Gastrocnemius medialis (tissue), 4 donors: Measurements from ENCODE around the gene FAM227B. TPM values are rescaled to one million over a fixed set of nuclear protein-coding genes. Genes with fewer than 3 reads are reported as not detected.

Experiments used
- ATAC-seq, 2 donors: fragments of 150-250 bp; one replicate each; pipeline ENCODE4 v1.9.1; 2016
- DNase-seq, 2 donors: peaks; one replicate each; pipeline ENCODE4 v3.0.0-alpha.2; 2019
- H3K27ac ChIP-seq, 4 donors: fragments of 200-600 bp; sonication (generic); 1 replicate in 1 of 4; 2 replicates in 3 of 4; pipeline ENCODE4 v1.5.1; 2016 to 2018; ENCODE audit warnings: mild to moderate bottlenecking in 2 of 4, moderate library complexity in 1 of 4
- H3K27me3 ChIP-seq, 3 donors: fragments of 200-600 bp; sonication (generic) in 2 of 3; 1 replicate in 1 of 3; 2 replicates in 2 of 3; pipeline versions ENCODE4 v1.5.1 to v1.6.0; 2016 to 2019; ENCODE audit warnings: mild to moderate bottlenecking in 1 of 3, moderate library complexity in 1 of 3
- H3K36me3 ChIP-seq, 2 donors: fragments of 200-600 bp; sonication (generic) in 1 of 2; one replicate each; pipeline ENCODE4 v1.5.1; 2017 to 2018
- H3K4me1 ChIP-seq, 2 donors: fragments of 200-600 bp; sonication (generic) in 1 of 2; one replicate each; pipeline ENCODE4 v1.5.1; 2016 to 2017; ENCODE audit warnings: mild to moderate bottlenecking in 2 of 2
- H3K4me3 ChIP-seq, 4 donors: fragments of 200-600 bp; sonication (generic) in 3 of 4; 1 replicate in 1 of 4; 2 replicates in 3 of 4; pipeline ENCODE4 v1.5.1; 2016 to 2019; ENCODE audit warnings: mild to moderate bottlenecking in 2 of 4
- H3K9me3 ChIP-seq, 3 donors: fragments of 200-600 bp; sonication (generic) in 2 of 3; 1 replicate in 1 of 3; 2 replicates in 2 of 3; pipeline ENCODE4 v1.5.1; 2016 to 2019
- POLR2A ChIP-seq, 2 donors: fragments of 450-650 bp; IDR thresholded peaks; one replicate each; pipeline ENCODE4 v1.6.1; 2017; ENCODE audit warnings: antibody characterized with exemption in 2 of 2, mild to moderate bottlenecking in 2 of 2, moderate library complexity in 2 of 2
- in situ Hi-C, 4 donors: fragments of 200-750 bp; cut with MboI; loops; one replicate each; pipeline versions ENCODE4 v1.15.0 to v1.8.0; 2017; ENCODE audit warnings: low sequenced_read_pairs in 4 of 4
- intact Hi-C: fragments of 100-400 bp; cut with DNase I; formaldehyde crosslinking; loops from one replicate; pipeline ENCODE4 v1.15.1; 2023; ENCODE audit warnings: low total_unique reads
- total RNA-seq, 4 donors: library from RNA; depleted of rRNA; stranded (reverse); fragments of >200 nt; gene quantifications; one replicate each; pipeline versions ENCODE4 v1.1.0 to v1.2.3, GENCODE V29; 2016
- TF ChIP-seq, protein P1 (sequence below), 5 experiments: fragments of 450-650 bp in 3 of 5; fragments of 200-600 bp in 2 of 5; sonication (generic) in 2 of 5; IDR thresholded peaks in 4 of 5; conservative IDR thresholded peaks in 1 of 5; 1 replicate in 4 of 5; 2 replicates in 1 of 5; pipeline ENCODE4 v1.5.1; 2016 to 2019; ENCODE audit warnings: antibody characterized with exemption in 5 of 5, mild to moderate bottlenecking in 3 of 5, moderate library complexity in 3 of 5

The FAM227B gene
- total RNA-seq, 4 donors from 2014 or later = 7.5 to 15.4 (median 11.7) TPM

DNA sequence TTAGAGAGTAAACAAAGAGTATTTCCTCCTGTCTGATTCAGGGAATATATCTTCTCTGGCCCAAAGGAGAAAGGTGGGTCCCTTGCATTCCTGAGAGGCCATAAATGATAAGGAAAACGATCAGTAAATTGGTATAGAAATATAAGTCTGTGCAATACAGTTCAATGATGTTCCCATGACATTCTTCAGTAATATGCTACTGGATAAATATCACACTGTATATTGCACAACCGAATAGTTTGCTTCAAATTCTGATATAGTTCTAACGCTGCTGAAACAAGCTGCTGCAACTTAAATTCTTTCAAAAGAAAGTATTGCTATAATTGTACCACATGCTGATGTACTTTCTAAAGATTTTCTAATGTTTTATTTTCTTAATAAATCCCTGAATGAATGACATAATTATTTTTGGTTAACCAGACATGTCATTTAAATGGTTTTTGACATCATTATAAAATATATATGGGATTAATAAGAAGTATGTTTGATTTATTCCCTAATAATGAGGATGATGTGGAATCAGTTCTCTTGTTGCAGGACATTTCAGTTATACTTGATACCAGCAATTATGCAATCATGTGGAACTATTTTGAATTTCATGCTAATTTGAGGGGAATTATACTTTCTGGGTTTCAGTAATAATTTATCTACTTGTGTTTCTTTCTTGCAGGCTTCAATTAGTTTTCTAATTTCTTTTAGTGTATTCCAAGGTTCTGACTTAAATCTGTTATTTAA, 152.7 kb downstream of the FAM227B start:
- DNase-seq (no peak), ATAC-seq (no peak)
- no peak overlapping the region for H3K4me3 ChIP-seq
- H3K4me1 ChIP-seq = no peaks in the 10 kb centered on the region
- H3K27ac ChIP-seq = no peak overlapping the region
- in situ Hi-C loops = no loop called here
- H3K9me3 ChIP-seq = no peaks in the 10 kb centered on the region
- intact Hi-C loops = no loop called here
- no peaks in the 10 kb centered on the region for H3K27me3 ChIP-seq
- H3K36me3 ChIP-seq = no peaks in the 10 kb centered on the region
- TF ChIP-seq, protein P1, sequence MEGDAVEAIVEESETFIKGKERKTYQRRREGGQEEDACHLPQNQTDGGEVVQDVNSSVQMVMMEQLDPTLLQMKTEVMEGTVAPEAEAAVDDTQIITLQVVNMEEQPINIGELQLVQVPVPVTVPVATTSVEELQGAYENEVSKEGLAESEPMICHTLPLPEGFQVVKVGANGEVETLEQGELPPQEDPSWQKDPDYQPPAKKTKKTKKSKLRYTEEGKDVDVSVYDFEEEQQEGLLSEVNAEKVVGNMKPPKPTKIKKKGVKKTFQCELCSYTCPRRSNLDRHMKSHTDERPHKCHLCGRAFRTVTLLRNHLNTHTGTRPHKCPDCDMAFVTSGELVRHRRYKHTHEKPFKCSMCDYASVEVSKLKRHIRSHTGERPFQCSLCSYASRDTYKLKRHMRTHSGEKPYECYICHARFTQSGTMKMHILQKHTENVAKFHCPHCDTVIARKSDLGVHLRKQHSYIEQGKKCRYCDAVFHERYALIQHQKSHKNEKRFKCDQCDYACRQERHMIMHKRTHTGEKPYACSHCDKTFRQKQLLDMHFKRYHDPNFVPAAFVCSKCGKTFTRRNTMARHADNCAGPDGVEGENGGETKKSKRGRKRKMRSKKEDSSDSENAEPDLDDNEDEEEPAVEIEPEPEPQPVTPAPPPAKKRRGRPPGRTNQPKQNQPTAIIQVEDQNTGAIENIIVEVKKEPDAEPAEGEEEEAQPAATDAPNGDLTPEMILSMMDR (IDR thresholded peaks at IDR 0.05 in 4 of 5, conservative IDR thresholded peaks at IDR 0.05 in 1 of 5) = no peak
- TF ChIP-seq POLR2A (IDR thresholded peaks at IDR 0.05) = no peak

- H3K4me3 ChIP-seq = no peak overlapping the region
- no peak for DNase-seq
- TF ChIP-seq POLR2A (IDR thresholded peaks at IDR 0.05) = no peak
- TF ChIP-seq, protein P1 (IDR thresholded peaks at IDR 0.05 in 4 of 5, conservative IDR thresholded peaks at IDR 0.05 in 1 of 5) = no peak
- H3K27me3 ChIP-seq = no peaks in the 10 kb centered on the region
- H3K9me3 ChIP-seq = no peaks in the 10 kb centered on the region
- no peak for ATAC-seq
- in situ Hi-C loops (no loop called here), intact Hi-C loops (no loop called here)
- H3K36me3 ChIP-seq = no peaks in the 10 kb centered on the region
- no peaks in the 10 kb centered on the region for H3K4me1 ChIP-seq
- no peak overlapping the region for H3K27ac ChIP-seq
These were observed 154.5 kb downstream of the FAM227B start for GRCh38 chr15:49466119-49466518.

GRCh38 chr15:49464522-49464921, 156.1 kb downstream of the FAM227B start:
- in situ Hi-C loops (no loop called here), intact Hi-C loops (no loop called here)

GRCh38 chr15:49462232-49462844, 158.3 kb downstream of the FAM227B start:
- intact Hi-C loops (no loop called here), in situ Hi-C loops (no loop called here)
- no peaks in the 10 kb centered on the region for H3K9me3 ChIP-seq
- no peaks in the 10 kb centered on the region for H3K27me3 ChIP-seq
- no peak for ATAC-seq
- TF ChIP-seq, protein P1 (IDR thresholded peaks at IDR 0.05 in 4 of 5, conservative IDR thresholded peaks at IDR 0.05 in 1 of 5) = no peak
- TF ChIP-seq POLR2A (IDR thresholded peaks at IDR 0.05) = no peak
- H3K36me3 ChIP-seq = no peaks in the 10 kb centered on the region
- H3K4me3 ChIP-seq = no peak overlapping the region
- H3K4me1 ChIP-seq = peaks cover 4 to 5% of the 10 kb centered on the region in 2 donors
- H3K27ac ChIP-seq = no peak overlapping the region
- DNase-seq = no peak

More at GRCh38 chr15:49464522-49464921, 156.1 kb downstream of the FAM227B start:
- ATAC-seq (no peak), DNase-seq (no peak)
- peaks cover 0 to 4% of the 10 kb centered on the region in 2 donors for H3K4me1 ChIP-seq
- H3K27me3 ChIP-seq = no peaks in the 10 kb centered on the region
- H3K4me3 ChIP-seq = no peak overlapping the region
- no peak for TF ChIP-seq POLR2A (IDR thresholded peaks at IDR 0.05)
- TF ChIP-seq, protein P1 (IDR thresholded peaks at IDR 0.05 in 4 of 5, conservative IDR thresholded peaks at IDR 0.05 in 1 of 5) = no peak
- H3K9me3 ChIP-seq = no peaks in the 10 kb centered on the region
- no peaks in the 10 kb centered on the region for H3K36me3 ChIP-seq
- no peak overlapping the region for H3K27ac ChIP-seq
